Measurements from ENCODE around the gene HSPA12A. TPM values are rescaled to one million over a fixed set of nuclear protein-coding genes. Genes with fewer than 3 reads are reported as not detected.

Gene HSPA12A
- total RNA-seq, 4 donors from 2014 or later = 16.4 to 24.5 (median 22.2) TPM

DNA sequence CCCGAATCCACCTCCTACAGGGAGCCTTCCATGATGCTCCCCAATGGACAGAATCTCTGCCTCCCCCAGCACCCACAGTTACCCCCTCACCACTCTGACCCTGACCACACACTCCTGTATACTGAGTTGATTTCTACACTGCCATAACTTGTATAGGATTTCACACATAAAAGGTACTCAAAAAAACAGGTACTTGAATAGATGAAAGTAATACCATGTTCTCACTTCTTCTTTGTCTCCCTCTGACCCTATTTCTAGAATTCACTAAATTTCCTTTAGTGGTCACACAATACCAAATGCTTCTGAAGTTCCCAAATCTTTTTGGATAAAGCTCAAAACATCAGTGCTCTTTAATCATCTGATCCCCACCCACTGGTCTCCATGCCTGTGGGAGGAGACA is 45.4 kb downstream of the HSPA12A start:
- intact Hi-C loops (cut with DNase I) = no loop called here
- Histone ChIP-seq H3K4me1 (peaks cover 12 to 20% (median 15%) of the 10 kb centered on the region in 4 donors), H3K4me3 (no peak overlapping the region), H3K27me3 (no peaks in the 10 kb centered on the region), H3K9me3 (no peaks in the 10 kb centered on the region), H3K36me3 (peaks cover 0 to 21% (median 4%) of the 10 kb centered on the region in 4 donors), H3K27ac (replicated peaks in 1 of 4) (no peak overlapping the region)
- WGBS = 89% methylated on average over 1 of the region's 1 CpG
- TF ChIP-seq, protein P1, sequence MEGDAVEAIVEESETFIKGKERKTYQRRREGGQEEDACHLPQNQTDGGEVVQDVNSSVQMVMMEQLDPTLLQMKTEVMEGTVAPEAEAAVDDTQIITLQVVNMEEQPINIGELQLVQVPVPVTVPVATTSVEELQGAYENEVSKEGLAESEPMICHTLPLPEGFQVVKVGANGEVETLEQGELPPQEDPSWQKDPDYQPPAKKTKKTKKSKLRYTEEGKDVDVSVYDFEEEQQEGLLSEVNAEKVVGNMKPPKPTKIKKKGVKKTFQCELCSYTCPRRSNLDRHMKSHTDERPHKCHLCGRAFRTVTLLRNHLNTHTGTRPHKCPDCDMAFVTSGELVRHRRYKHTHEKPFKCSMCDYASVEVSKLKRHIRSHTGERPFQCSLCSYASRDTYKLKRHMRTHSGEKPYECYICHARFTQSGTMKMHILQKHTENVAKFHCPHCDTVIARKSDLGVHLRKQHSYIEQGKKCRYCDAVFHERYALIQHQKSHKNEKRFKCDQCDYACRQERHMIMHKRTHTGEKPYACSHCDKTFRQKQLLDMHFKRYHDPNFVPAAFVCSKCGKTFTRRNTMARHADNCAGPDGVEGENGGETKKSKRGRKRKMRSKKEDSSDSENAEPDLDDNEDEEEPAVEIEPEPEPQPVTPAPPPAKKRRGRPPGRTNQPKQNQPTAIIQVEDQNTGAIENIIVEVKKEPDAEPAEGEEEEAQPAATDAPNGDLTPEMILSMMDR (IDR thresholded peaks at IDR 0.05) = no peak
- TF ChIP-seq EP300 (IDR thresholded peaks at IDR 0.05) = no peak
- no peak for TF ChIP-seq POLR2AphosphoS5 (IDR thresholded peaks at IDR 0.05)
- no peak for TF ChIP-seq POLR2A (IDR thresholded peaks at IDR 0.05; ENCODE audit: low read depth)
- no peak for DNase-seq (ENCODE audit: extremely low spot score)

DNA sequence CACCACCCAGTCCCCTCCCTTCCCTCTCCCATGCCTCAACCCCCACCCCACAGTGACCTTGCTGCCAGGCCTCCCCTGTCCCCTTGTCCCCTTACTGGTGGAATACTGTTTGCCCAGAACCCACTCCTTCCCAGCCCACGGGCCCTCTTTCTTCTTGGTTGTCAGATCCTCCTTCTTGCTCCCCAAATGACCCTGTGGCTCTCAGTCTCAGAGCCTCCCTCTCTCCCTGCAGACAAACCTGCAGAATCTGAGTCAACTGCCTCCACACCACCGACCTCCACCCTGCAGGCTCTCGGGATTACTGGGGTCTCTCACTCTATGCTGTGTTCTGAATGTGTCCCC is 47.5 kb downstream of the HSPA12A start:
- no peaks in the 10 kb centered on the region for H3K27me3 ChIP-seq
- H3K9me3 ChIP-seq = no peaks in the 10 kb centered on the region
- intact Hi-C loops (cut with DNase I) = no loop called here
- H3K4me3 ChIP-seq = no peak overlapping the region
- TF ChIP-seq POLR2A (IDR thresholded peaks at IDR 0.05; ENCODE audit: low read depth) (no peak), EP300 (IDR thresholded peaks at IDR 0.05) (no peak), POLR2AphosphoS5 (IDR thresholded peaks at IDR 0.05) (no peak)
- TF ChIP-seq, protein P1 (IDR thresholded peaks at IDR 0.05) = no peak
- H3K4me1 ChIP-seq = peaks cover 32 to 39% (median 35%) of the 10 kb centered on the region in 4 donors
- DNase-seq (ENCODE audit: extremely low spot score) = no peak
- peak overlapping the region in 1 of 4 donors; percentile 1 for H3K27ac ChIP-seq (replicated peaks in 1 of 4)
- peaks cover 0 to 22% (median 2%) of the 10 kb centered on the region in 4 donors for H3K36me3 ChIP-seq
- 74% methylated on average over 3 of the region's 3 CpGs for WGBS

DNA sequence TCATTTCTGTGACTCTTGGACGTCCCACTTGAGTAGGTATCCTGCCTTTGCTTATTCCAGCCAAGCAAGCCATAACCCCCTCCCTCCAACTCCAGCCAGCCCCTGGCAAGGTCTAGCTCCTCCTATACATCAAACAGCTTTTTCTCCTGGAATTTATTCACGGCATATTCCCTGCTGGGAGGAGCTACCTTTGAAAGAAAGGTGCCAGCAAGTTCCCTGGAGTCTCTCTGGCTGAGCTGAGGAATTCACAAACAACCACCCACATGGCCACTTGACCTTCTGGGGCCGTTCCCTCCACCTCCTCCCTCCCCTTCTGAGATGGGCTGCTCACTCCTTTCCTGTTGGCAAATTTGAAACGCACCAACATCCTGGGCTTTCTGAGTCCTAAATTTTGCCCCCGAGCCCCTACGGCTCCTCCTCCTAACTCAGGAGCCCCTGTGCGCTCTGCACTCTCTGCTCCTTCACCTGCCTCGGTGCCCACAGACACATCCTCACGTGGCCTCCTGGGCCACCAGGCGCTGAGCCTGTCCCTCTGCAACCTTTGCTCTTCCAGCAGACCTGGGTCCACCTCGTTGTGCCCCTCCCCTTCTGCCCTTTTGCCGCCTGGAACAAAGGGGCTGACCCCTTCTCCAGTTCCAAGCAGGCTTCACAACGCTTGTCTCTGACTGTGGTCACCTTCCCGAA is 48.0 kb downstream of the HSPA12A start:
- H3K4me3 ChIP-seq = no peak overlapping the region
- WGBS = 64% methylated on average over 14 of the region's 14 CpGs
- TF ChIP-seq POLR2AphosphoS5 (IDR thresholded peaks at IDR 0.05) (no peak), POLR2A (IDR thresholded peaks at IDR 0.05; ENCODE audit: low read depth) (no peak), EP300 (IDR thresholded peaks at IDR 0.05) (no peak)
- TF ChIP-seq, protein P1 (IDR thresholded peaks at IDR 0.05) = no peak
- peak overlapping the region in 1 of 4 donors; percentile 1 for H3K27ac ChIP-seq (replicated peaks in 1 of 4)
- DNase-seq (ENCODE audit: extremely low spot score) = no peak
- intact Hi-C loops (cut with DNase I) = no loop called here
- H3K4me1 ChIP-seq = peaks cover 34 to 43% (median 38%) of the 10 kb centered on the region in 4 donors
- H3K27me3 ChIP-seq = no peaks in the 10 kb centered on the region
- H3K36me3 ChIP-seq = peaks cover 0 to 22% (median 2%) of the 10 kb centered on the region in 4 donors
- no peaks in the 10 kb centered on the region for H3K9me3 ChIP-seq

DNA sequence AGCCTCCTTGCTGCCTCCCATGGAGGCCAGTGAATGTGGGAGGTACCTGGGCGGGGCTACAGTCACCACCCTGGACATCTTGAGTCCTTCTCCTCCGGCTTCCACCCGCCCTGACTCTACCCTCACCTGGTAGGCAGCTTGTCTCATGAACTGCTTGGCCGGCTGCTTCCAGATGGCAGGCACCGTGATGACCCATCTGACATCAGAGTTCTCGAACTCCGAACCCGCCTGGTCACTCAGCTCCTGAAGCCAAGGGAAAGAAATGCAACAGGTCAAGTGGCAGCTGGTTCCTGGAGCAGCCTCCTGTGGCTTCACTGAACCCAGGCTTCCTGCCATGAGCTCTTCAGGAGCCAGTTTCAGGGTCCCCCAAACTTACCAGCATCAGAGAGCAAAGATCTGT is 50.1 kb downstream of the HSPA12A start:
- TF ChIP-seq EP300 (IDR thresholded peaks at IDR 0.05) = no peak
- no peak for TF ChIP-seq POLR2A (IDR thresholded peaks at IDR 0.05; ENCODE audit: low read depth)
- TF ChIP-seq POLR2AphosphoS5 (IDR thresholded peaks at IDR 0.05) = no peak
- TF ChIP-seq, protein P1 (IDR thresholded peaks at IDR 0.05) = no peak
- WGBS = 94% methylated on average over 3 of the region's 8 CpGs

More for the DNA sequence above, 50.1 kb downstream of the HSPA12A start:
- intact Hi-C loops (cut with DNase I) = no loop called here
- no peaks in the 10 kb centered on the region for H3K27me3 ChIP-seq
- peak overlapping the region; percentile 25 to 48 (median 42) for H3K27ac ChIP-seq (replicated peaks in 1 of 4)
- H3K4me1 ChIP-seq = peaks cover 51 to 62% (median 57%) of the 10 kb centered on the region in 4 donors
- no peak for DNase-seq (ENCODE audit: extremely low spot score)
- no peaks in the 10 kb centered on the region for H3K9me3 ChIP-seq
- no peak overlapping the region for H3K4me3 ChIP-seq
- peaks cover 0 to 6% (median 0%) of the 10 kb centered on the region in 4 donors for H3K36me3 ChIP-seq

Measured in esophagus muscularis mucosa (tissue), 4 donors.